Common myeloid progenitor, CD34-positive (primary cell): ENCODE measurements around the gene FNDC10.
"Not testable (repeated sequence)": the region's sequence is repeated elsewhere in the genome, so short reads cannot be mapped to it uniquely, and the experiment has no call there.

Source experiments
- CTCF ChIA-PET: fragments of 350-600 bp; sonication (Branson Sonifier 250); formaldehyde crosslinking; loops from one replicate; lab custom pipeline; 2021; ENCODE audit warnings: antibody characterized with exemption; lab: Charles Lee
- POLR2A ChIA-PET: fragments of 350-600 bp; sonication (Branson Sonifier 250); formaldehyde crosslinking; loops from one replicate; lab custom pipeline; 2021; ENCODE audit warnings: antibody characterized with exemption; lab: Charles Lee
- DNase-seq, 3 donors: peaks; one replicate each; pipeline versions ENCODE4 v3.0.0 to v3.0.0-alpha.2; 2013
- H3K27ac ChIP-seq, 2 experiments: 1 replicate in 1 of 2; 2 replicates in 1 of 2; pipeline ENCODE4 v1.7.0; 2013; ENCODE audit warnings: inconsistent platforms in 2 of 2, low read length in 2 of 2, mild to moderate bottlenecking in 2 of 2, low read depth in 1 of 2, moderate library complexity in 1 of 2; ENCODE audit not compliant: severe bottlenecking in 2 of 2, insufficient read depth in 1 of 2, poor library complexity in 1 of 2
- H3K27me3 ChIP-seq, 5 experiments: replicated peaks in 2 of 5; 1 replicate in 3 of 5; 2 replicates in 2 of 5; pipeline versions ENCODE4 v1.6.1 to v1.7.0; 2013; ENCODE audit warnings: low read length in 4 of 5, mild to moderate bottlenecking in 2 of 5, moderate library complexity in 2 of 5, inconsistent platforms in 1 of 5; ENCODE audit not compliant: insufficient read depth in 5 of 5, control insufficient read depth in 4 of 5
- H3K36me3 ChIP-seq, 4 experiments: 1 replicate in 2 of 4; 2 replicates in 2 of 4; pipeline versions ENCODE4 v1.6.1 to v1.7.0; 2013; ENCODE audit warnings: low read length in 3 of 4, control low read depth in 1 of 4, mild to moderate bottlenecking in 1 of 4; ENCODE audit not compliant: control insufficient read depth in 4 of 4, insufficient read depth in 4 of 4
- H3K4me1 ChIP-seq, 4 experiments: 1 replicate in 3 of 4; 2 replicates in 1 of 4; pipeline versions ENCODE4 v1.6.1 to v1.7.1; 2013; ENCODE audit warnings: low read length in 3 of 4, mild to moderate bottlenecking in 3 of 4, control low read depth in 1 of 4, inconsistent platforms in 1 of 4, moderate library complexity in 1 of 4; ENCODE audit not compliant: control insufficient read depth in 4 of 4, insufficient read depth in 4 of 4; ENCODE audit errors: control extremely low read depth in 1 of 4
- H3K4me3 ChIP-seq, 7 experiments: 1 replicate in 4 of 7; 2 replicates in 3 of 7; pipeline versions ENCODE4 v1.5.1 to v1.7.0; 2013; ENCODE audit warnings: mild to moderate bottlenecking in 7 of 7, low read length in 6 of 7, moderate library complexity in 6 of 7, inconsistent platforms in 2 of 7, low read depth in 2 of 7, control low read depth in 1 of 7; ENCODE audit not compliant: insufficient read depth in 4 of 7, control insufficient read depth in 1 of 7; ENCODE audit errors: extremely low read depth in 1 of 7
- H3K9me3 ChIP-seq, 5 experiments: 1 replicate in 4 of 5; 2 replicates in 1 of 5; pipeline versions ENCODE4 v1.6.1 to v1.7.1; 2013; ENCODE audit warnings: low read length in 4 of 5, mild to moderate bottlenecking in 2 of 5, inconsistent platforms in 1 of 5, low read depth in 1 of 5, moderate library complexity in 1 of 5; ENCODE audit not compliant: control insufficient read depth in 4 of 5, insufficient read depth in 2 of 5; ENCODE audit errors: control extremely low read depth in 1 of 5
- WGBS: methylation state at CpG from one replicate; pipeline ENCODE4 v1.1.5; 2013; ENCODE audit not compliant: insufficient coverage; 5-methylcytosine and 5-hydroxymethylcytosine counted together

Gene FNDC10

DNA sequence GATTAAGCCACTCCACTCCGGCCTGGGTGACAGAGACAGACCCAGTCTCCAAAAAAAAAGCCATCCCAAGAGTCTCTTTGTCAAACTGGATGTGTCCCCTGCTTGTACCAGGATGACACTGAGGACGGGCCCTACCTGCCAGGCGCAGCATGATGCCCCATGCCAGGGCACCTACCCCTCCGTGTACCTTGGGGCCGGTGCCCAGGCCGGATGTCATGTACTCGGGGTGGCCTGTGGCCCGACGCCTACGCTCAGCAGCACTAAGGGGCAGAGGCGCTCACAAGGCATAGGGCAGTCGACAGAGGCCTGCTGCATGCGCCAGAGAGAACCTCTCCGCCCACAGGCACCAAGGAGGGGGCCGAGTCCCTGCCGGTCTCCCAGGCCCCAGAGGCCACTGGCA is 39.4 kb upstream of the FNDC10 start:
- H3K27me3 ChIP-seq, H3K9me3 ChIP-seq, POLR2A ChIA-PET, H3K4me1 ChIP-seq, H3K27ac ChIP-seq, CTCF ChIA-PET, DNase-seq, H3K4me3 ChIP-seq: not testable (repeated sequence)
- 97% methylated on average over 6 of the region's 16 CpGs for WGBS
- H3K36me3 ChIP-seq, result peaks cover 0 to 19% (median 10%) of the 10 kb centered on the region in 4 experiments

DNA sequence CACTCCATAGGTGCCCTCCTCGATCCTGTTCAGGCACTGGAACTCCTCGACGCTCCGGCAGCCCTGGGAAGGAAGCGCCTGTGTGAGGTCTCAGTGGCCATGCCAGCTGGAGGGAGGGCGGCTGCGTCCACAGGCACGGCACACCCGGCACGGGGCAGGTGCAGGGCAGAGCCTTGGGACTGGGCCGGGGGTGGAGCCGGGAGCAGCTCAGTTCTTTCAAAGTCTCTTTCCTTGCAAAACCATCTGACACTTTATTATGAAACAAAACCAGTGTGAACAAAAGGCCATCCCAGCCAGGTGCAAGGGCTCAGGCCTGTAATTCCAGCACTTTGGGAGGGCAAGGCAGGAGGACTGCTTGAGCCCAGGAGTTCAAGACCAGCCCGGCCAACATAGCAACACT is 38.6 kb upstream of the FNDC10 start:
- WGBS, result 100% methylated on average over 5 of the region's 13 CpGs
- CTCF ChIA-PET, POLR2A ChIA-PET: not testable (repeated sequence)

GRCh38 chr1:1637479-1637875 is 37.5 kb upstream of the FNDC10 start:
- H3K36me3 ChIP-seq, result peaks cover 0 to 19% (median 10%) of the 10 kb centered on the region in 4 experiments
- H3K4me1 ChIP-seq, H3K27ac ChIP-seq, POLR2A ChIA-PET, CTCF ChIA-PET, DNase-seq, H3K9me3 ChIP-seq, H3K27me3 ChIP-seq, H3K4me3 ChIP-seq: not testable (repeated sequence)
- 94% methylated on average over 7 of the region's 14 CpGs for WGBS

More for the DNA sequence above, 38.6 kb upstream of the FNDC10 start:
- not testable (repeated sequence) for H3K27ac ChIP-seq, H3K27me3 ChIP-seq, DNase-seq, H3K4me3 ChIP-seq, H3K9me3 ChIP-seq, H3K4me1 ChIP-seq
- H3K36me3 ChIP-seq, result peaks cover 0 to 19% (median 10%) of the 10 kb centered on the region in 4 experiments

GRCh38 chr1:1636621-1637478 is 36.9 kb upstream of the FNDC10 start:
- H3K27ac ChIP-seq, POLR2A ChIA-PET, DNase-seq, H3K4me1 ChIP-seq, H3K9me3 ChIP-seq, CTCF ChIA-PET, H3K4me3 ChIP-seq, H3K27me3 ChIP-seq: not testable (repeated sequence)
- 96% methylated on average over 28 of the region's 37 CpGs for WGBS
- peaks cover 0 to 19% (median 10%) of the 10 kb centered on the region in 4 experiments for H3K36me3 ChIP-seq

GRCh38 chr1:1634613-1635012 is 34.7 kb upstream of the FNDC10 start:
- POLR2A ChIA-PET, DNase-seq, H3K9me3 ChIP-seq, H3K27ac ChIP-seq, H3K4me3 ChIP-seq, CTCF ChIA-PET: not testable (repeated sequence)
- peaks cover 0 to 18% (median 0%) of the 10 kb centered on the region in 5 experiments for H3K27me3 ChIP-seq
- H3K4me1 ChIP-seq, result peaks cover 0 to 20% (median 8%) of the 10 kb centered on the region in 4 experiments
- H3K36me3 ChIP-seq, result peaks cover 0 to 17% (median 9%) of the 10 kb centered on the region in 4 experiments
- whole genome bisulfite sequencing, result 93% methylated on average over 3 of the region's 13 CpGs

- H3K27ac ChIP-seq, H3K9me3 ChIP-seq, H3K4me3 ChIP-seq, POLR2A ChIA-PET, CTCF ChIA-PET, DNase-seq: not testable (repeated sequence)
- H3K4me1 ChIP-seq, result peaks cover 0 to 31% (median 13%) of the 10 kb centered on the region in 4 experiments
- H3K36me3 ChIP-seq, result peaks cover 0 to 12% (median 7%) of the 10 kb centered on the region in 4 experiments
- H3K27me3 ChIP-seq, result peaks cover 0 to 18% (median 0%) of the 10 kb centered on the region in 5 experiments
- no CpG with 5 or more reads among the region's 35 CpGs for WGBS
These were observed 33.5 kb upstream of the FNDC10 start for GRCh38 chr1:1633409-1633808.

- POLR2A ChIA-PET, result no interaction called here
- DNase-seq, result no peak
- peaks cover 0 to 9% (median 3%) of the 10 kb centered on the region in 4 experiments for H3K36me3 ChIP-seq
These were observed 32.0 kb upstream of the FNDC10 start, which contains the start of gene MMP23B for GRCh38 chr1:1631782-1632420. MMP23B (plus strand) TSS chr1:1632173; CDS start chr1:1632219, 46 bp downstream.

More at GRCh38 chr1:1631782-1632420, 32.0 kb upstream of the FNDC10 start, which contains the start of gene MMP23B:
- CTCF ChIA-PET, result no interaction called here
- H3K4me1 ChIP-seq, result peaks cover 0 to 31% (median 13%) of the 10 kb centered on the region in 4 experiments
- WGBS, result 2% methylated on average over 30 of the region's 48 CpGs
- no peaks in the 10 kb centered on the region for H3K9me3 ChIP-seq
- no peak within 1 kb of the TSS for H3K4me3 ChIP-seq
- peaks cover 0 to 18% (median 0%) of the 10 kb centered on the region in 5 experiments for H3K27me3 ChIP-seq
- H3K27ac ChIP-seq, result no peak within 1 kb of the TSS
